DND-41 (cell line): ENCODE data around the gene PLD3.

Experiments used
- ATAC-seq: fragments of 200-7000 bp; cut with Tn5 transposase; 3 replicates; pipeline ENCODE4 v1.9.1; 2021; ENCODE audit warnings: low read depth; ENCODE audit not compliant: insufficient read depth
- DNase-seq: peaks from one replicate; pipeline ENCODE4 v3.0.0-alpha.2; 2020
- H2AFZ ChIP-seq: 2 replicates; pipeline ENCODE4 v1.6.0; 2012; ENCODE audit warnings: low read depth, low read length
- H3K27ac ChIP-seq: 2 replicates; pipeline ENCODE4 v1.5.1; 2012; ENCODE audit warnings: low read length, inconsistent platforms
- H3K27me3 ChIP-seq: fragments of 200-600 bp; sonication (generic); 2 replicates; pipeline ENCODE4 v1.6.0; 2012; ENCODE audit warnings: low read length, mild to moderate bottlenecking, inconsistent platforms; ENCODE audit not compliant: insufficient read depth, poor library complexity
- H3K36me3 ChIP-seq: 2 replicates; pipeline ENCODE4 v1.5.1; 2012; ENCODE audit warnings: low read length, inconsistent platforms; ENCODE audit not compliant: insufficient read depth
- H3K4me1 ChIP-seq: 2 replicates; pipeline ENCODE4 v1.5.1; 2012; ENCODE audit warnings: mild to moderate bottlenecking, low read length; ENCODE audit not compliant: insufficient read depth
- H3K4me2 ChIP-seq: 2 replicates; pipeline ENCODE4 v1.6.0; 2012; ENCODE audit warnings: mild to moderate bottlenecking, moderate library complexity, low read length, inconsistent platforms; ENCODE audit not compliant: insufficient read depth
- H3K4me3 ChIP-seq, 2 experiments: fragments of 200-600 bp in 1 of 2; shearing (Covaris generic) in 1 of 2; 2 replicates each; pipeline ENCODE4 v1.5.1; 2012 to 2016; ENCODE audit warnings: inconsistent platforms in 2 of 2, low read length in 2 of 2, mild to moderate bottlenecking in 2 of 2, low read depth in 1 of 2, moderate library complexity in 1 of 2
- H3K79me2 ChIP-seq: 2 replicates; pipeline ENCODE4 v1.6.0; 2012; ENCODE audit warnings: low read length, inconsistent platforms; ENCODE audit not compliant: insufficient read depth
- H3K9ac ChIP-seq: 2 replicates; pipeline ENCODE4 v1.6.0; 2012; ENCODE audit warnings: low read depth, mild to moderate bottlenecking, inconsistent platforms, low read length, moderate library complexity
- H3K9me3 ChIP-seq: 2 replicates; pipeline ENCODE4 v1.5.1; 2012; ENCODE audit warnings: low read length, moderate library complexity, mild to moderate bottlenecking, inconsistent platforms; ENCODE audit not compliant: insufficient read depth, severe bottlenecking
- H4K20me1 ChIP-seq: 2 replicates; pipeline ENCODE4 v1.6.0; 2012; ENCODE audit warnings: low read length; ENCODE audit not compliant: insufficient read depth
- CTCF ChIP-seq: IDR thresholded peaks from 2 replicates; pipeline ENCODE4 v1.5.1; 2012; ENCODE audit warnings: borderline replicate concordance, low read length, moderate library complexity, mild to moderate bottlenecking; ENCODE audit not compliant: poor library complexity, severe bottlenecking; ENCODE audit errors: extremely low read depth
- EZH2 ChIP-seq: IDR thresholded peaks from 3 replicates; pipeline ENCODE4 v1.6.1; 2012; ENCODE audit warnings: borderline replicate concordance, low read depth, mild to moderate bottlenecking, moderate library complexity, low read length, inconsistent platforms; ENCODE audit not compliant: severe bottlenecking

PLD3 gene

DNA sequence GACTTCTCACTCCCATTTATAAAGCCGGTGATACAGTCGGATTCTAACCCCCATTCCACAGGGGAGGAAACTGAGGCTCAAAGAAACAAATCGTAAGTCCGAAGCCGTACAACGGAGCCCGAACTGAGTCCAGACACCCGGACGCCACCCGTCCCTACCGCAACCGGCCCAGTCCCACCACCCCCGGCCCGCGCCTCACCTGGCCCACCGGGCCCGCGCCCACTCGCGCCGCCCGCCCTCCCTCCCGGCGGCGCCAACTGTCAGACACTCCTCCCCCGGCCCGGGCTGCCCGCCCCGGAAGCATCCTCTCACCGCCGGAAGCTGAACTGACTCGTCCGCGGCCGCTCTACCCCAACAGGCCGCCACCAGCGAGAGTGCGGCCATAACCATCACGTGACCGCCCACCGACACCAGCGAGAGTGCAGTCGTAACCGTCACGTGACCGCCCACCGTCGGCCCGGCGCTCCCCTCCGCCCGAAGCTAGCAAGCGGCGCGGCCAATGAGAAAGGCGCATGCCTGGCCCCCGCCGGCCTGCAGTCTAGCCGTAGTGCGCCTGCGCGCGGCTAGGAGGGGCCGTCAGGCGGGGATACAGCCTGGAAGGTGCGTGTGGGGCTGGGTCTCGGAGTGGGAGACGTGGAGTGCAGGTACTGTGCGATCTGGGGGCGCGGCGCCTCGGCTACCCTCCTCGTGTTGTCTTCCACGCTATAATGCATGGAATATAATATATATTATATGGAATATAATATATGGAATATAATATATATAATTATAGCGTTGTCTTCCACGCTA, at the start of gene PLD3, which contains the start of gene C19orf47:
Gene PLD3 (plus strand): TSS at position 571 of the 789 bp plus-strand sequence. CDS start 17,789 bp downstream, outside the sequence.
Gene C19orf47 (minus strand): TSS at position 273 of the 789 bp plus-strand sequence. CDS start 6,540 bp downstream, outside the sequence.
- H2AFZ ChIP-seq = peak within 1 kb of the TSS; percentile 85
- H4K20me1 ChIP-seq = peaks cover 8% of the 10 kb centered on the region; the same call in 1 of the 2 replicates
- peak; percentile 99 for DNase-seq
- H3K4me2 ChIP-seq = peak within 1 kb of the TSS; percentile 89
- peak within 1 kb of the TSS; percentile 82 for H3K27ac ChIP-seq
- peak; percentile 97 for ATAC-seq
- H3K27me3 ChIP-seq = no peaks in the 10 kb centered on the region
- peaks cover 10% of the 10 kb centered on the region; the same call in 1 of the 2 replicates for H3K36me3 ChIP-seq
- no peak for TF ChIP-seq EZH2
- no peak for TF ChIP-seq CTCF
- H3K9me3 ChIP-seq = no peaks in the 10 kb centered on the region
- peaks cover 32% of the 10 kb centered on the region for H3K4me1 ChIP-seq
- H3K9ac ChIP-seq = peak within 1 kb of the TSS; percentile 71
- H3K79me2 ChIP-seq = peaks cover 44% of the 10 kb centered on the region
- H3K4me3 ChIP-seq = peak within 1 kb of the TSS; percentile 67 to 79

- Histone ChIP-seq H3K27me3 (no peaks in the 10 kb centered on the region), H3K79me2 (no peaks in the 10 kb centered on the region), H3K4me2 (no peak overlapping the region), H4K20me1 (no peaks in the 10 kb centered on the region), H3K36me3 (no peaks in the 10 kb centered on the region; the same call in 1 of the 2 replicates), H3K9ac (no peak overlapping the region), H3K4me3 (no peak overlapping the region), H3K4me1 (no peaks in the 10 kb centered on the region), H3K9me3 (no peaks in the 10 kb centered on the region), H3K27ac (no peak overlapping the region), H2AFZ (no peak overlapping the region)
- DNase-seq (no peak), ATAC-seq (no peak)
- TF ChIP-seq EZH2 (no peak), CTCF (no peak)
Observed at GRCh38 chr19:40300668-40301067, 47.8 kb upstream of the PLD3 start.

DNA sequence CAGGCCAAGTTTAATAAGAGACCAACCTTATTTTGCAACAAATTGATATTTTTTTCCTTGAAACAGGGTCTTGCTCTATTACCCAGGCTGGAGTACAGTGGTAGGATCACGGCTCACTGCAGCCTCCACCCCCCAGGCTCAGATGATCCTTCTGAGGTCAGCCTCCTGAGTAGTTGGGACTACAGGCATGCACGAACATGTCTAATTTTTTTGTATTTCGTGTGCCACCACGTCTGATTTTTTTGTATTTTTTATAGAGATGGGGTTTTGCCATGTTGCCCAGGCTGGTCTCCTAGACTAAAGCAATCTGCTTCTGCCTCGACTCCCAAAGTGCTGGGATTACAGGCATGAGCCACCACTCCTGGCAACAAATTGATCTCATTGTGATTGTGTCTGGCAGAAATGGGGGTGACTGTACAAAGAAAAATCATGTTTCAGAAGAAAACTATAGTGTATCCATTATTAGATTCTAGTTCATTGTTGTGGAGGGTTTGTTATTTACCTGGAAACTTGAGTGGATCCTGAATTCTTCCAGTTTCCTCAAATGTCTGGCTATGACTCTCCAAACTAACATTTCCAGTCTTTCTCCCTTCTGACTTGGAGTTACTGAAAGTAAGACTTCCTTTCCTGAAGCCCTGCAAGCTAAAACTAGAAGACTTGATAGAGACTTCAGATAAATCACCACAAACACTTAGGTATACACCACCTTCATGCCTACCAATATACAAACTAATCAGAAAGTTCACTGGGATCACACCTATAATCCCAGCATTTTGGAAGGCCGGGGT, 46.1 kb upstream of the PLD3 start:
- no peak for TF ChIP-seq CTCF
- TF ChIP-seq EZH2 = no peak
- H3K36me3 ChIP-seq = no peaks in the 10 kb centered on the region; the same call in 1 of the 2 replicates
- no peaks in the 10 kb centered on the region for H3K4me1 ChIP-seq
- no peaks in the 10 kb centered on the region for H3K9me3 ChIP-seq
- H3K4me3 ChIP-seq = no peak overlapping the region
- ATAC-seq = no peak
- no peak overlapping the region for H3K9ac ChIP-seq
- H4K20me1 ChIP-seq = no peaks in the 10 kb centered on the region
- H2AFZ ChIP-seq = no peak overlapping the region
- no peak overlapping the region for H3K27ac ChIP-seq
- H3K79me2 ChIP-seq = no peaks in the 10 kb centered on the region
- no peaks in the 10 kb centered on the region for H3K27me3 ChIP-seq
- no peak for DNase-seq
- no peak overlapping the region for H3K4me2 ChIP-seq
